Hepatocyte (in vitro differentiated cells): Measurements from ENCODE around the gene CCR9.

Experiments
- EZH2 ChIP-seq: fragments of 200-600 bp; sonication (generic); IDR thresholded peaks from 2 replicates; pipeline ENCODE4 v1.6.1; 2016; ENCODE audit warnings: antibody characterized with exemption, mild to moderate bottlenecking, borderline replicate concordance
- TF ChIP-seq, protein P1 (sequence below): fragments of 200-600 bp; sonication (generic); IDR thresholded peaks from 2 replicates; pipeline ENCODE4 v1.5.1; 2016; ENCODE audit warnings: antibody characterized with exemption, mild to moderate bottlenecking; ENCODE audit not compliant: poor library complexity

DNA sequence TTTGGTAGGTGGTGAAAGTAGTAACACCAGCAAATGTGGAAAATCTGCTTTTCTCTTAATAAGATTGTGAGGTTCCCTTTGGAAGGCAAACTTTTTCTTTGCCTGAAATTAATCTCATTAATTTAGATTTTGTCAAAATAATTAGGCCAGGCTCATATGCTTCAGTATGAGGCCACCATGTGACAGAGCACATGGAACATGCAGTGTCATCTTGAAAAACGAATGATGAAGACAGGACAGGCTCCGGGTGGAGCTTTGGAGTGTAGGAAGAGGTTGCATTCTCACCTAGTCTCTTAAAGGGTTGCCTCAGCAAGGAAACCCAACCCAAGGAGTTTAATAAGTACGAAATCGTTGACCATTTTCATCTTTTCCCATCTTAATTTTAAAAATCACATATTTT lies 25.9 kb upstream of the CCR9 start:
- TF ChIP-seq, protein P1, sequence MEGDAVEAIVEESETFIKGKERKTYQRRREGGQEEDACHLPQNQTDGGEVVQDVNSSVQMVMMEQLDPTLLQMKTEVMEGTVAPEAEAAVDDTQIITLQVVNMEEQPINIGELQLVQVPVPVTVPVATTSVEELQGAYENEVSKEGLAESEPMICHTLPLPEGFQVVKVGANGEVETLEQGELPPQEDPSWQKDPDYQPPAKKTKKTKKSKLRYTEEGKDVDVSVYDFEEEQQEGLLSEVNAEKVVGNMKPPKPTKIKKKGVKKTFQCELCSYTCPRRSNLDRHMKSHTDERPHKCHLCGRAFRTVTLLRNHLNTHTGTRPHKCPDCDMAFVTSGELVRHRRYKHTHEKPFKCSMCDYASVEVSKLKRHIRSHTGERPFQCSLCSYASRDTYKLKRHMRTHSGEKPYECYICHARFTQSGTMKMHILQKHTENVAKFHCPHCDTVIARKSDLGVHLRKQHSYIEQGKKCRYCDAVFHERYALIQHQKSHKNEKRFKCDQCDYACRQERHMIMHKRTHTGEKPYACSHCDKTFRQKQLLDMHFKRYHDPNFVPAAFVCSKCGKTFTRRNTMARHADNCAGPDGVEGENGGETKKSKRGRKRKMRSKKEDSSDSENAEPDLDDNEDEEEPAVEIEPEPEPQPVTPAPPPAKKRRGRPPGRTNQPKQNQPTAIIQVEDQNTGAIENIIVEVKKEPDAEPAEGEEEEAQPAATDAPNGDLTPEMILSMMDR, result no peak
- TF ChIP-seq EZH2, result no peak
